Ishikawa (cell line): ENCODE data around the gene GSE1.

ENCODE experiments used
- CEBPB ChIP-seq: IDR thresholded peaks from 2 replicates; pipeline ENCODE4 v1.6.1; 2012
- CREB1 ChIP-seq: IDR thresholded peaks from 2 replicates; pipeline ENCODE4 v1.6.1; 2012; ENCODE audit warnings: low read depth
- EP300 ChIP-seq: IDR thresholded peaks from 2 replicates; pipeline ENCODE4 v1.6.1; 2012; ENCODE audit warnings: borderline replicate concordance
- MAX ChIP-seq: IDR thresholded peaks from 2 replicates; pipeline ENCODE4 v1.6.1; 2012
- NFIC ChIP-seq: IDR thresholded peaks from 2 replicates; pipeline ENCODE4 v1.6.1; 2012
- RAD21 ChIP-seq: IDR thresholded peaks from 2 replicates; pipeline ENCODE4 v1.6.1; 2012; ENCODE audit warnings: low read depth
- TAF1 ChIP-seq: IDR thresholded peaks from 2 replicates; pipeline ENCODE4 v1.6.1; 2012; ENCODE audit warnings: low read depth, mild to moderate bottlenecking
- TEAD4 ChIP-seq: IDR thresholded peaks from 2 replicates; pipeline ENCODE4 v1.6.1; 2012
- YY1 ChIP-seq: IDR thresholded peaks from 2 replicates; pipeline ENCODE4 v1.6.1; 2012; ENCODE audit warnings: low read depth

- TF ChIP-seq CREB1 (no peak), EP300 (no peak), MAX (no peak), RAD21 (no peak), YY1 (no peak), CEBPB (no peak), TEAD4 (no peak), NFIC (no peak), TAF1 (no peak)
Observed at GRCh38 chr16:85628265-85628556, 15.1 kb downstream of the GSE1 start.
